ENCODE results near the gene PHLDB1. TPM values are rescaled to one million over a fixed set of nuclear protein-coding genes. Genes with fewer than 3 reads are reported as not detected.

Gene PHLDB1
- total RNA-seq, 2 experiments from 2014 or later: 2.0 to 2.4 TPM

DNA sequence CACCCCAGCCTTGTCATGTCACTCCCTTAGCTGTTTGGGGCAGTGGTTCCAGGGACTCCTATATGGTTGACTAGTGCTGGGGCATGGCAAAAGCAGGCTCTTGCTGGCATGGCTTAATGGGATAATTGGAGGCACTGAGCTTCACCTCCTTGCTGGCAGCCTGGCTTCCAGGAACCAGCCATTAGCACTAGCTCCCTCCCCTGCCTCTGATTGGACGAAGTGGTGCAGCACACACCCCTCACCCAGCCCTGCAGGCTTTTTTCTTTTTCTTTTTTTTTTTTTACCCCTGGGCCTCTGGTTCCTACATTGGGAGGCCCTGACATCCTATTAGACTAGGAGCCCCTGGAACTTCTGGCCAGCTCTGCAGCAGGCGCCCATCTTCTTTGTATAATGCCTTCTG, 18.6 kb downstream of the PHLDB1 start:
- ChIA-PET POLR2A (no interaction called here), CTCF (interaction anchor here (1.0 kb wide), 1 partner anchor 13 kb away, joined by 4 read pairs; no protein-coding TSS in a partner anchor)
- Mint-ChIP-seq H3K36me3 (no peaks in the 10 kb centered on the region), H3K27me3 (peaks cover 6% of the 10 kb centered on the region), H3K4me3 (no peak overlapping the region), H3K27ac (no peak overlapping the region), H3K9me3 (no peaks in the 10 kb centered on the region), H3K4me1 (ENCODE audit: low read depth) (peaks cover 3% of the 10 kb centered on the region)
- intact Hi-C loops (cut with micrococcal nuclease): no loop called here
- no peak for DNase-seq

GRCh38 chr11:118627566-118627965, 20.2 kb downstream of the PHLDB1 start:
- CTCF ChIA-PET: interaction anchor here (1.0 kb wide), 1 partner anchor 16 kb away, joined by 3 read pairs; no protein-coding TSS in a partner anchor
- POLR2A ChIA-PET: interaction anchor here (0.6 kb wide), 1 partner anchor 458 kb away, joined by 3 read pairs; no protein-coding TSS in a partner anchor
- H3K27ac Mint-ChIP-seq: no peak overlapping the region
- no peak overlapping the region for H3K4me3 Mint-ChIP-seq
- no peak for DNase-seq
- no peaks in the 10 kb centered on the region for H3K4me1 Mint-ChIP-seq (ENCODE audit: low read depth)
- H3K9me3 Mint-ChIP-seq: no peaks in the 10 kb centered on the region
- no peaks in the 10 kb centered on the region for H3K27me3 Mint-ChIP-seq
- no peaks in the 10 kb centered on the region for H3K36me3 Mint-ChIP-seq
- intact Hi-C loops (cut with micrococcal nuclease): no loop called here

GRCh38 chr11:118628031-118628430, 20.6 kb downstream of the PHLDB1 start:
- no peaks in the 10 kb centered on the region for H3K9me3 Mint-ChIP-seq
- no peaks in the 10 kb centered on the region for H3K4me1 Mint-ChIP-seq (ENCODE audit: low read depth)
- H3K27me3 Mint-ChIP-seq: no peaks in the 10 kb centered on the region
- H3K27ac Mint-ChIP-seq: no peak overlapping the region
- no peaks in the 10 kb centered on the region for H3K36me3 Mint-ChIP-seq
- no peak for DNase-seq
- ChIA-PET CTCF (interaction anchor here (1.0 kb wide), 1 partner anchor 17 kb away, joined by 3 read pairs; no protein-coding TSS in a partner anchor), POLR2A (no interaction called here)
- no peak overlapping the region for H3K4me3 Mint-ChIP-seq
- intact Hi-C loops (cut with micrococcal nuclease): no loop called here

GRCh38 chr11:118628432-118628831, 21.0 kb downstream of the PHLDB1 start:
- intact Hi-C loops (cut with micrococcal nuclease): no loop called here
- Mint-ChIP-seq H3K4me3 (no peak overlapping the region), H3K27ac (no peak overlapping the region), H3K9me3 (no peaks in the 10 kb centered on the region), H3K4me1 (ENCODE audit: low read depth) (no peaks in the 10 kb centered on the region), H3K36me3 (no peaks in the 10 kb centered on the region), H3K27me3 (no peaks in the 10 kb centered on the region)
- DNase-seq: no peak
- CTCF ChIA-PET: no interaction called here
- POLR2A ChIA-PET: no interaction called here

DNA sequence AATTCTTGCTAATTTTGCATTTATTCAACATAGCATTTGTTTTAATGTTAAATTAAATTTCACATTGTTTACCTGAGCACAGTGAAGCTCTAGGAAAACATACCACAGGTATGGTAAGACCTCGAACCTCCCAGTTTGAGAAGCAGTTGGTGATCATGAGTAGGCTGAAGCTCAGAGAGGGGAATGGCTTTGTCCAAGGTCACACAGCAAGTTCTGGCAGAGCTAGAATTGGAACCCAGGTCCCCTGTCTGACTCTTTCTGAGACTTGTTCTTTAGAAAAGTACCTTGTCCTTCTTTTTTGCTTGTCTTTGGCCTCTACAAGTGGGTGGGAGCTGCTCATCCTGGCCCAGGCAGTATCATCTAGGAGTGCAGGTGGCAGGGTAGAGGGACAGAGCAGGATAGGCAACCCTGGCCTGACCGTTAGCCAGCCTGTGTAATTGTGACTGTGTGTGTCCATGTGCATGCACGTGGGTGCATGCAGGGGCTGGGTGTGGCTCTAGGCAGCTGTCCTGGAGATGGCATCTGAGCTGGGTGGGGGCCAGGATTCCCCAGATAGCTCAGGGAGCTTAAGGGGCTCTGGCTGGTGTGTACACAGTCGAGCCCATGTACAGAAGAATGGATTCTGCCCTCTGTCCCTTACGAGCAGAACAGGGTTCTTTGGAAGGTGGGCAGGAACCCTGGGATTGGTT, 21.6 kb downstream of the PHLDB1 start:
- intact Hi-C loops (cut with micrococcal nuclease): no loop called here
- POLR2A ChIA-PET: no interaction called here
- Mint-ChIP-seq H3K27me3 (no peaks in the 10 kb centered on the region), H3K36me3 (no peaks in the 10 kb centered on the region), H3K27ac (no peak overlapping the region), H3K9me3 (no peaks in the 10 kb centered on the region), H3K4me1 (ENCODE audit: low read depth) (no peaks in the 10 kb centered on the region), H3K4me3 (no peak overlapping the region)
- CTCF ChIA-PET: no interaction called here
- no peak for DNase-seq

GRCh38 chr11:118629761-118630661, 22.6 kb downstream of the PHLDB1 start:
- no peak overlapping the region for H3K4me3 Mint-ChIP-seq
- DNase-seq: no peak
- ChIA-PET POLR2A (no interaction called here), CTCF (no interaction called here)
- H3K4me1 Mint-ChIP-seq (ENCODE audit: low read depth): no peaks in the 10 kb centered on the region
- no peak overlapping the region for H3K27ac Mint-ChIP-seq
- no peaks in the 10 kb centered on the region for H3K9me3 Mint-ChIP-seq
- H3K27me3 Mint-ChIP-seq: no peaks in the 10 kb centered on the region
- intact Hi-C loops (cut with micrococcal nuclease): no loop called here
- no peaks in the 10 kb centered on the region for H3K36me3 Mint-ChIP-seq

DNA sequence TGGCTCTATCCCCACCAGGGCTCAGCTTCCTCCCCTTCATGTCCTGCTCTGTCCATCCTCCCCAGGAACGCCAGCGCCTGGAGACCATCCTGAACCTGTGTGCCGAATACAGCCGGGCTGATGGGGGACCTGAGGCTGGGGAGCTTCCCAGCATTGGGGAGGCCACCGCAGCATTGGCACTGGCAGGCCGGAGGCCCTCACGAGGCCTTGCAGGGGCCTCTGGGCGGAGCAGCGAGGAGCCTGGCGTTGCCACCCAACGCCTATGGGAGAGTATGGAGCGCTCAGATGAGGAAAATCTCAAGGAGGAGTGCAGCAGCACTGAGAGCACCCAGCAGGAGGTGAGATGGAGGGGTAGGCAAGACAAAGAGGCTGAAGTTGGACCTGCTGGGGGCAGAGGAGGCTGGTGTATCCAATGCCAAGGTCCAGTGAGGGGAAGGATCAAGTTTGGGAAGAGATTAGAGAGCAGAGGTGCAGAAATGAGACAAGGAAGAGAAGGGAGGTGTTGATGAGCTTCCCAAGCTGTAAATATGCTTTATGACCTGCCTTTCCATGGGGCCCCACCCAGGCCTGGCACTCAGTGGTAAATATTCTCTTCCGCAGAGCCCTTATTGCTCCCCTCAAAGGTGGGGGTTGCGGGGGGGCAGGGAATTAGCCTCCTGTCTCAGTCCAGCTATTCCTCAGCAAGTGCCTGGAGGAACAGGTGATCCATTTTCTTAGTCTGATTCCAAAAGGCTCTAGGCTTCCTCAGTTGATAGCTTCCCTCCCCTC, 23.9 kb downstream of the PHLDB1 start:
- H3K4me1 Mint-ChIP-seq (ENCODE audit: low read depth): no peaks in the 10 kb centered on the region
- POLR2A ChIA-PET: no interaction called here
- DNase-seq: no peak
- no peak overlapping the region for H3K27ac Mint-ChIP-seq
- CTCF ChIA-PET: no interaction called here
- no peaks in the 10 kb centered on the region for H3K27me3 Mint-ChIP-seq
- no peaks in the 10 kb centered on the region for H3K36me3 Mint-ChIP-seq
- H3K9me3 Mint-ChIP-seq: no peaks in the 10 kb centered on the region
- no peak overlapping the region for H3K4me3 Mint-ChIP-seq
- intact Hi-C loops (cut with micrococcal nuclease): no loop called here

GRCh38 chr11:118632577-118633318, 25.3 kb downstream of the PHLDB1 start:
- POLR2A ChIA-PET: no interaction called here
- no peaks in the 10 kb centered on the region for H3K9me3 Mint-ChIP-seq

DNA sequence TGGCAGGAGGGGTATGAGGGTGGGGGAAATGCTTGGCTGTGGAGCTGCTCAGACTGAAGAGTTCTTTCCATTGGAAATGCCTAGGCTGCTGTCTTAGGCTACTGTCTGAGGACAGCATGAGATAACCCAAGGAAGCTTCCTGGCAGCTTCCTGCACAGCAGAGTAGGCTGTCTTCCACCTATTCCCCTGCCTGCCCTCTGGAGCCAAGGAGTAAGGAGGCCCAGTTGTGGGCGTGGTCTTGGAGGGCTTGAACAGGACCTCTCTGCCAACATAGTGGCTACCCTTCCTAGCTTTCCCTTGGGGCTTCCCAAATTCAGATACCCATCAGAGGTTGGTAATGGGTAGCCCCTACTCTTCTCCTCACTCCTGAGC, 25.9 kb downstream of the PHLDB1 start:
- POLR2A ChIA-PET: no interaction called here
- no peaks in the 10 kb centered on the region for H3K36me3 Mint-ChIP-seq
- CTCF ChIA-PET: no interaction called here

More at GRCh38 chr11:118632577-118633318, 25.3 kb downstream of the PHLDB1 start:
- intact Hi-C loops (cut with micrococcal nuclease): no loop called here
- H3K27ac Mint-ChIP-seq: no peak overlapping the region
- no peaks in the 10 kb centered on the region for H3K36me3 Mint-ChIP-seq
- CTCF ChIA-PET: no interaction called here
- H3K27me3 Mint-ChIP-seq: no peaks in the 10 kb centered on the region
- no peaks in the 10 kb centered on the region for H3K4me1 Mint-ChIP-seq (ENCODE audit: low read depth)
- H3K4me3 Mint-ChIP-seq: no peak overlapping the region
- no peak for DNase-seq

DNA sequence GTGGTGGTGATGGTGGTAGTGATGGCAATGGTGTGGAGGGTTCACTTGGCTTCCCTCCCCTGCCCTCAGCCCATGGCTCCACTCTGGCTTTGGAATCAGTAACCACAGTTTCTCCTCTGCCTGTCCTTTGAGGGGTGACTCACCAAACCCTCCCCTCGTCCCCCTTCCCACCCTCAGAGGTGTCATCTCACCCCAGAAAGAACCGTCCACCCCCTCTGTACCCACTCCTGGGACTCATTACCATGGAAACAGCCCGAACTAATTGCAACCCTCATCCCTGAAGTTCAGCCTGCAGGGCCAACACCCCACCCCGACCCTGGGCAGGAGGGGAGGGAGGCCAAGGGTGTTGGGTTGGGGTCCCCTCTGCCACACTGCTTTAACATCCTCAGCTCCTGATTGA, 26.6 kb downstream of the PHLDB1 start:
- DNase-seq: no peak
- CTCF ChIA-PET: no interaction called here
- H3K4me3 Mint-ChIP-seq: no peak overlapping the region
- H3K9me3 Mint-ChIP-seq: no peaks in the 10 kb centered on the region
- H3K36me3 Mint-ChIP-seq: no peaks in the 10 kb centered on the region
- H3K27ac Mint-ChIP-seq: no peak overlapping the region
- POLR2A ChIA-PET: no interaction called here
- intact Hi-C loops (cut with micrococcal nuclease): no loop called here
- H3K4me1 Mint-ChIP-seq (ENCODE audit: low read depth): no peaks in the 10 kb centered on the region
- no peaks in the 10 kb centered on the region for H3K27me3 Mint-ChIP-seq

More for the DNA sequence above, 25.9 kb downstream of the PHLDB1 start:
- DNase-seq: no peak
- H3K9me3 Mint-ChIP-seq: no peaks in the 10 kb centered on the region
- intact Hi-C loops (cut with micrococcal nuclease): no loop called here
- no peak overlapping the region for H3K4me3 Mint-ChIP-seq
- no peak overlapping the region for H3K27ac Mint-ChIP-seq
- H3K4me1 Mint-ChIP-seq (ENCODE audit: low read depth): no peaks in the 10 kb centered on the region
- no peaks in the 10 kb centered on the region for H3K27me3 Mint-ChIP-seq

GRCh38 chr11:118634431-118635236, 27.2 kb downstream of the PHLDB1 start:
- CTCF ChIA-PET: interaction anchor here (0.9 to 2.4 kb wide), 2 partner anchors 25 to 55 kb away, joined by 4 to 14 read pairs; no protein-coding TSS in a partner anchor
- peak; percentile 32 for DNase-seq
- H3K4me3 Mint-ChIP-seq: no peak overlapping the region

More at GRCh38 chr11:118634431-118635236, 27.2 kb downstream of the PHLDB1 start:
- intact Hi-C loops (cut with micrococcal nuclease): no loop called here
- no peaks in the 10 kb centered on the region for H3K4me1 Mint-ChIP-seq (ENCODE audit: low read depth)
- no peak overlapping the region for H3K27ac Mint-ChIP-seq
- H3K36me3 Mint-ChIP-seq: no peaks in the 10 kb centered on the region
- POLR2A ChIA-PET: no interaction called here
- no peaks in the 10 kb centered on the region for H3K9me3 Mint-ChIP-seq
- no peaks in the 10 kb centered on the region for H3K27me3 Mint-ChIP-seq
